Measurements from ENCODE around the gene CMTM8.
A peak's percentile ranks its signal among the peaks of the same experiment; 100 is the strongest.
"Not testable (repeated sequence)": the region's sequence is repeated elsewhere in the genome, so short reads cannot be mapped to it uniquely, and the experiment has no call there.

The CMTM8 gene

GRCh38 chr3:32381922-32382321 lies 143.4 kb downstream of the CMTM8 start:
- Histone ChIP-seq H3K4me3 (no peak overlapping the region), H3K27ac (no peak overlapping the region)
- no peak for DNase-seq (ENCODE audit: low spot score)
- TF ChIP-seq CTCF (IDR thresholded peaks at IDR 0.05), result no peak

GRCh38 chr3:32383136-32383711 lies 144.7 kb downstream of the CMTM8 start:
- no peak overlapping the region for H3K27ac ChIP-seq
- TF ChIP-seq CTCF (IDR thresholded peaks at IDR 0.05), result no peak
- H3K4me3 ChIP-seq, result no peak overlapping the region
- DNase-seq (ENCODE audit: low spot score), result no peak

GRCh38 chr3:32384938-32385337 lies 146.5 kb downstream of the CMTM8 start:
- DNase-seq (ENCODE audit: low spot score), result no peak
- no peak overlapping the region for H3K4me3 ChIP-seq
- TF ChIP-seq CTCF (IDR thresholded peaks at IDR 0.05), result no peak
- no peak overlapping the region for H3K27ac ChIP-seq

- DNase-seq (ENCODE audit: low spot score), result no peak
- Histone ChIP-seq H3K4me3 (no peak overlapping the region), H3K27ac (no peak overlapping the region)
- no peak for TF ChIP-seq CTCF (IDR thresholded peaks at IDR 0.05)
Observed at GRCh38 chr3:32387512-32387911, 149.0 kb downstream of the CMTM8 start.

GRCh38 chr3:32389577-32389976 lies 151.1 kb downstream of the CMTM8 start:
- not testable (repeated sequence) for H3K27ac ChIP-seq; DNase-seq (ENCODE audit: low spot score); H3K4me3 ChIP-seq

- no peak for TF ChIP-seq CTCF (IDR thresholded peaks at IDR 0.05)
- Histone ChIP-seq H3K4me3 (peak within 1 kb of the TSS; percentile 96), H3K27ac (peak within 1 kb of the TSS; percentile 67 to 89)
- peak; percentile 83 for DNase-seq (ENCODE audit: low spot score)
Observed at GRCh38 chr3:32391643-32392535, 153.4 kb downstream of the CMTM8 start, which contains the start of gene CMTM7. Gene CMTM7 (plus strand): TSS chr3:32391853. CDS start chr3:32391907, 54 bp downstream.

- no peak for TF ChIP-seq CTCF (IDR thresholded peaks at IDR 0.05)
- peak; percentile 77 for DNase-seq (ENCODE audit: low spot score)
- peak overlapping the region; percentile 96 for H3K4me3 ChIP-seq
- H3K27ac ChIP-seq, result peak overlapping the region; percentile 67 to 89
Observed at GRCh38 chr3:32392536-32393302, 154.2 kb downstream of the CMTM8 start.

Data from coronary artery (tissue), 2 donors.